Measurements from ENCODE around the gene HOMER3. TPM values are rescaled to one million over a fixed set of nuclear protein-coding genes. Genes with fewer than 3 reads are reported as not detected.
"Not testable (repeated sequence)": the region's sequence is repeated elsewhere in the genome, so short reads cannot be mapped to it uniquely, and the experiment has no call there.

HOMER3 gene
- total and polyA plus RNA-seq, 2 donors = 20.7 to 28.4 TPM

GRCh38 chr19:18969931-18970659, 29.1 kb upstream of the HOMER3 start:
- WGBS = 81% methylated on average over 13 of the region's 13 CpGs
- Histone ChIP-seq H3K4me3 (ENCODE audit: low read depth, low read length) (no peak overlapping the region), H3K36me3 (ENCODE audit: insufficient read depth) (no peaks in the 10 kb centered on the region), H3K27ac (ENCODE audit: low read depth) (no peak overlapping the region), H3K4me1 (ENCODE audit: insufficient read depth) (no peaks in the 10 kb centered on the region)
- no peak for DNase-seq (ENCODE audit: extremely low spot score)

- no peaks in the 10 kb centered on the region for H3K36me3 ChIP-seq (ENCODE audit: insufficient read depth)
- DNase-seq (ENCODE audit: extremely low spot score) = no peak
- H3K27ac ChIP-seq (ENCODE audit: low read depth) = no peak overlapping the region
- 48% methylated on average over 11 of the region's 11 CpGs for WGBS
- no peak overlapping the region for H3K4me3 ChIP-seq (ENCODE audit: low read depth, low read length)
- H3K4me1 ChIP-seq (ENCODE audit: insufficient read depth) = no peaks in the 10 kb centered on the region
These were observed 26.5 kb upstream of the HOMER3 start for GRCh38 chr19:18967358-18968146.

- 54% methylated on average over 4 of the region's 4 CpGs for WGBS
- DNase-seq (ENCODE audit: extremely low spot score) = no peak
- Histone ChIP-seq H3K4me3 (ENCODE audit: low read depth, low read length) (no peak overlapping the region), H3K27ac (ENCODE audit: low read depth) (no peak overlapping the region), H3K36me3 (ENCODE audit: insufficient read depth) (no peaks in the 10 kb centered on the region), H3K4me1 (ENCODE audit: insufficient read depth) (no peaks in the 10 kb centered on the region)
These were observed 25.3 kb upstream of the HOMER3 start for GRCh38 chr19:18966307-18966706.

GRCh38 chr19:18964121-18964520, 23.1 kb upstream of the HOMER3 start:
- H3K36me3 ChIP-seq (ENCODE audit: insufficient read depth) = no peaks in the 10 kb centered on the region
- H3K27ac ChIP-seq (ENCODE audit: low read depth) = no peak overlapping the region
- no peaks in the 10 kb centered on the region for H3K4me1 ChIP-seq (ENCODE audit: insufficient read depth)
- no peak overlapping the region for H3K4me3 ChIP-seq (ENCODE audit: low read depth, low read length)
- WGBS = 90% methylated on average over 9 of the region's 9 CpGs
- DNase-seq (ENCODE audit: extremely low spot score) = no peak

GRCh38 chr19:18961767-18962620, 21.0 kb upstream of the HOMER3 start:
- DNase-seq (ENCODE audit: extremely low spot score) = no peak
- 24% methylated on average over 26 of the region's 26 CpGs for WGBS
- no peak overlapping the region for H3K27ac ChIP-seq (ENCODE audit: low read depth)

GRCh38 chr19:18960370-18960769, 19.4 kb upstream of the HOMER3 start:
- Histone ChIP-seq H3K4me3 (ENCODE audit: low read depth, low read length) (no peak overlapping the region), H3K36me3 (ENCODE audit: insufficient read depth) (no peaks in the 10 kb centered on the region), H3K27ac (ENCODE audit: low read depth) (no peak overlapping the region), H3K4me1 (ENCODE audit: insufficient read depth) (no peaks in the 10 kb centered on the region)
- no peak for DNase-seq (ENCODE audit: extremely low spot score)
- 87% methylated on average over 4 of the region's 4 CpGs for WGBS

More at GRCh38 chr19:18961767-18962620, 21.0 kb upstream of the HOMER3 start:
- H3K4me1 ChIP-seq (ENCODE audit: insufficient read depth) = no peaks in the 10 kb centered on the region
- H3K36me3 ChIP-seq (ENCODE audit: insufficient read depth) = no peaks in the 10 kb centered on the region
- H3K4me3 ChIP-seq (ENCODE audit: low read depth, low read length) = no peak overlapping the region

GRCh38 chr19:18955042-18955441, 14.0 kb upstream of the HOMER3 start:
- WGBS = 96% methylated on average over 2 of the region's 2 CpGs
- H3K4me3 ChIP-seq (ENCODE audit: low read depth, low read length) = no peak overlapping the region

GRCh38 chr19:18954094-18954493, 13.1 kb upstream of the HOMER3 start:
- no peak overlapping the region for H3K27ac ChIP-seq (ENCODE audit: low read depth)
- no peaks in the 10 kb centered on the region for H3K4me1 ChIP-seq (ENCODE audit: insufficient read depth)
- WGBS = 86% methylated on average over 3 of the region's 3 CpGs
- DNase-seq (ENCODE audit: extremely low spot score) = no peak
- no peak overlapping the region for H3K4me3 ChIP-seq (ENCODE audit: low read depth, low read length)
- no peaks in the 10 kb centered on the region for H3K36me3 ChIP-seq (ENCODE audit: insufficient read depth)

More at GRCh38 chr19:18955042-18955441, 14.0 kb upstream of the HOMER3 start:
- H3K4me1 ChIP-seq (ENCODE audit: insufficient read depth) = no peaks in the 10 kb centered on the region
- H3K27ac ChIP-seq (ENCODE audit: low read depth) = no peak overlapping the region
- DNase-seq (ENCODE audit: extremely low spot score) = no peak
- no peaks in the 10 kb centered on the region for H3K36me3 ChIP-seq (ENCODE audit: insufficient read depth)

GRCh38 chr19:18952364-18953003, 11.5 kb upstream of the HOMER3 start:
- H3K27ac ChIP-seq (ENCODE audit: low read depth); DNase-seq (ENCODE audit: extremely low spot score); H3K4me1 ChIP-seq (ENCODE audit: insufficient read depth); H3K36me3 ChIP-seq (ENCODE audit: insufficient read depth); H3K4me3 ChIP-seq (ENCODE audit: low read depth, low read length): not testable (repeated sequence)
- 48% methylated on average over 17 of the region's 17 CpGs for WGBS

- H3K4me1 ChIP-seq (ENCODE audit: insufficient read depth) = no peaks in the 10 kb centered on the region
- WGBS = 88% methylated on average over 7 of the region's 7 CpGs
- H3K27ac ChIP-seq (ENCODE audit: low read depth) = no peak overlapping the region
- no peak for DNase-seq (ENCODE audit: extremely low spot score)
- no peak overlapping the region for H3K4me3 ChIP-seq (ENCODE audit: low read depth, low read length)
- H3K36me3 ChIP-seq (ENCODE audit: insufficient read depth) = no peaks in the 10 kb centered on the region
These were observed 10.8 kb upstream of the HOMER3 start for GRCh38 chr19:18951721-18952281.

- 92% methylated on average over 3 of the region's 3 CpGs for WGBS
- Histone ChIP-seq H3K4me3 (ENCODE audit: low read depth, low read length) (no peak overlapping the region), H3K4me1 (ENCODE audit: insufficient read depth) (no peaks in the 10 kb centered on the region), H3K27ac (ENCODE audit: low read depth) (no peak overlapping the region), H3K36me3 (ENCODE audit: insufficient read depth) (no peaks in the 10 kb centered on the region)
- no peak for DNase-seq (ENCODE audit: extremely low spot score)
These were observed 8.8 kb upstream of the HOMER3 start for GRCh38 chr19:18949858-18950257.

- Histone ChIP-seq H3K36me3 (ENCODE audit: insufficient read depth) (no peaks in the 10 kb centered on the region), H3K4me1 (ENCODE audit: insufficient read depth) (no peaks in the 10 kb centered on the region), H3K27ac (ENCODE audit: low read depth) (no peak overlapping the region), H3K4me3 (ENCODE audit: low read depth, low read length) (no peak overlapping the region)
- WGBS = 84% methylated on average over 5 of the region's 5 CpGs
- no peak for DNase-seq (ENCODE audit: extremely low spot score)
These were observed 7.9 kb upstream of the HOMER3 start for GRCh38 chr19:18948976-18949356.

Data from urinary bladder (tissue), 4 donors.